OCI-LY7 (cell line): ENCODE data around the gene BRD1. TPM values are rescaled to one million over a fixed set of nuclear protein-coding genes. Genes with fewer than 3 reads are reported as not detected.

ENCODE experiments used
- BruUV-seq: library from RNA; stranded (reverse); fragments of 400-500 nt; replicated peaks from 2 replicates; lab custom pipeline; 2021; lab: Mats Ljungman, UMichigan
- CTCF ChIA-PET: fragments of 300-600 bp; sonication (Branson Sonifier 250); formaldehyde crosslinking; loops from one replicate; lab custom pipeline; 2022; ENCODE audit warnings: antibody characterized with exemption; ENCODE audit not compliant: unreplicated experiment; lab: Charles Lee
- POLR2A ChIA-PET: fragments of 300-600 bp; sonication (Branson Sonifier 250); formaldehyde crosslinking; loops from one replicate; lab custom pipeline; 2022; ENCODE audit warnings: antibody characterized with exemption; lab: Charles Lee
- DNase-seq: peaks from one replicate; pipeline ENCODE4 v3.0.0-alpha.2; 2015; ENCODE audit warnings: low spot score
- H2AFZ ChIP-seq: fragments of 200-600 bp; sonication (generic), shearing (Covaris generic); 2 replicates; pipeline ENCODE4 v1.6.1; 2014; ENCODE audit warnings: mild to moderate bottlenecking, antibody characterized with exemption, low read length, moderate library complexity
- H3K27ac ChIP-seq: fragments of 200-600 bp; sonication (generic); 2 replicates; pipeline ENCODE4 v1.5.1; 2014; ENCODE audit warnings: mixed run types, low read depth, mild to moderate bottlenecking, moderate library complexity, low read length, inconsistent platforms; ENCODE audit not compliant: poor library complexity, severe bottlenecking
- H3K36me3 ChIP-seq: fragments of 200-600 bp; sonication (generic); 2 replicates; pipeline ENCODE4 v1.6.1; 2014; ENCODE audit warnings: mild to moderate bottlenecking, antibody characterized with exemption, low read length, moderate library complexity, mixed read lengths; ENCODE audit not compliant: insufficient read depth
- H3K4me1 ChIP-seq: fragments of 200-600 bp; sonication (generic); 2 replicates; pipeline ENCODE4 v1.5.1; 2014; ENCODE audit warnings: mild to moderate bottlenecking, low read length; ENCODE audit not compliant: insufficient read depth, poor library complexity, severe bottlenecking
- H3K4me2 ChIP-seq: fragments of 200-600 bp; sonication (generic); 2 replicates; pipeline ENCODE4 v1.6.1; 2014; ENCODE audit warnings: mild to moderate bottlenecking, low read length
- H3K4me3 ChIP-seq: fragments of 200-600 bp; sonication (generic); 2 replicates; pipeline ENCODE4 v1.5.1; 2014; ENCODE audit warnings: mild to moderate bottlenecking, low read depth, low read length; ENCODE audit not compliant: poor library complexity, severe bottlenecking
- H3K79me2 ChIP-seq: fragments of 200-600 bp; sonication (generic); 2 replicates; pipeline ENCODE4 v1.6.1; 2016; ENCODE audit warnings: low read depth, mild to moderate bottlenecking, low read length, moderate library complexity, mixed read lengths; ENCODE audit not compliant: insufficient read depth
- H3K9me2 ChIP-seq: fragments of 200-600 bp; sonication (generic); 2 replicates; pipeline ENCODE4 v1.6.1; 2016; ENCODE audit warnings: mild to moderate bottlenecking, low read length, mixed read lengths; ENCODE audit not compliant: insufficient read depth
- H3K9me3 ChIP-seq: fragments of 200-600 bp; sonication (generic); 2 replicates; pipeline ENCODE4 v1.6.1; 2014; ENCODE audit warnings: mild to moderate bottlenecking, mixed run types, low read length, mixed read lengths
- H4K20me1 ChIP-seq: fragments of 200-600 bp; sonication (generic); 2 replicates; pipeline ENCODE4 v1.6.1; 2014; ENCODE audit warnings: mild to moderate bottlenecking, antibody characterized with exemption, low read length, moderate library complexity, mixed read lengths; ENCODE audit not compliant: insufficient read depth
- EZH2phosphoT487 ChIP-seq: fragments of 200-600 bp; sonication (generic); IDR thresholded peaks from 2 replicates; pipeline ENCODE4 v1.6.1; 2018; ENCODE audit warnings: low read depth, borderline replicate concordance, mild to moderate bottlenecking, mixed run types, antibody characterized with exemption, low read length, moderate library complexity, mixed read lengths
- intact Hi-C: fragments of 100-400 bp; cut with micrococcal nuclease; formaldehyde crosslinking; loops from one replicate; pipeline ENCODE4 v1.10.0; 2022; ENCODE audit not compliant: unreplicated experiment
- total RNA-seq, 2 experiments: library from RNA; depleted of rRNA in 1 of 2; stranded (reverse); fragments of >200 nt in 1 of 2; shearing (Covaris generic) in 1 of 2; gene quantifications; 2 replicates each; pipeline ENCODE4 v1.2.3, GENCODE V29; 2014 to 2022
- TF ChIP-seq, protein P1 (sequence below): fragments of 200-600 bp; sonication (generic); conservative IDR thresholded peaks from 2 replicates; pipeline ENCODE4 v1.5.1; 2014; ENCODE audit warnings: mild to moderate bottlenecking, antibody characterized with exemption, low read length, moderate library complexity, mixed read lengths

The BRD1 gene
- total RNA-seq, 2 experiments from 2014 or later, result 38.1 to 46.6 TPM

DNA sequence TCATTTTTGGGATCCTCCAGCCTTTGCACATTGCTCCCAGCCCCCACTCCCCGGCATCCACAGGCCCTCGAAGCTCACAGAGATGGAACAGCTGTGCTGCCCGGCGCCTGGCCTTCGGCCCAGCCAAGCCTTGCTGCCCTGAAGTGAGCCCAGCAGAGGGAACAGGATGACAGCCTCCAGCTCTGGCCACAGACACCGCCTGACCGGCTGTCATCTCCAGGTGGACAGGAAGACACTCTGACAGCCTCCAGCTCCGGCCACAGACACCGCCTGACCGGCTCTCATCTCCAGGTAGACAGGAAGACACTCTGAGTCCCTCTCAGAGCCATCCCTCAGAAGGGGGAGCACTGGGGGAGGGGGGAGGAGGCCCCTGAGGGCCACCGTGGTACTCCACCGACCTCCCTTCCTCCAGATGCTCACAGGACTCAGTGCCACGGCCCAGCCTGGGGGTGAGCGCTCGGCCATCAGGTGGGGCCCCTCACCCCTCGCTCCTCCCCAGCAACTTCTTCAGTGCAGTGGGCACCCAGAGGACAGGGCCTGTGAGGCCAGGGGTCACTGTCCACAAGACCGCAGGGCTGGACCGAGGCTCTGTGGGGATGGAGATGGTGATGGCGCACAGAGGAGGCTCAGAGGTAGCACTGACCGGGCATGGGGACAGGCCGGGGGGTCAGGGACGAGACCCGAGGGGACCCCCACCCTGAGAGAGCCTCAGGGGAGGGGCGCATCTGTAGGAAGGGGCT lies 58.6 kb downstream of the BRD1 start:
- CTCF ChIA-PET, result no interaction called here
- Histone ChIP-seq H3K36me3 (peaks cover 17% of the 10 kb centered on the region), H3K9me3 (peaks cover 11% of the 10 kb centered on the region; the same call in 1 of the 2 replicates), H2AFZ (no peak overlapping the region), H3K79me2 (no peaks in the 10 kb centered on the region), H3K27ac (no peak overlapping the region), H3K9me2 (no peaks in the 10 kb centered on the region), H4K20me1 (no peaks in the 10 kb centered on the region), H3K4me3 (no peak overlapping the region), H3K4me2 (no peak overlapping the region), H3K4me1 (no peaks in the 10 kb centered on the region)
- TF ChIP-seq, protein P1, sequence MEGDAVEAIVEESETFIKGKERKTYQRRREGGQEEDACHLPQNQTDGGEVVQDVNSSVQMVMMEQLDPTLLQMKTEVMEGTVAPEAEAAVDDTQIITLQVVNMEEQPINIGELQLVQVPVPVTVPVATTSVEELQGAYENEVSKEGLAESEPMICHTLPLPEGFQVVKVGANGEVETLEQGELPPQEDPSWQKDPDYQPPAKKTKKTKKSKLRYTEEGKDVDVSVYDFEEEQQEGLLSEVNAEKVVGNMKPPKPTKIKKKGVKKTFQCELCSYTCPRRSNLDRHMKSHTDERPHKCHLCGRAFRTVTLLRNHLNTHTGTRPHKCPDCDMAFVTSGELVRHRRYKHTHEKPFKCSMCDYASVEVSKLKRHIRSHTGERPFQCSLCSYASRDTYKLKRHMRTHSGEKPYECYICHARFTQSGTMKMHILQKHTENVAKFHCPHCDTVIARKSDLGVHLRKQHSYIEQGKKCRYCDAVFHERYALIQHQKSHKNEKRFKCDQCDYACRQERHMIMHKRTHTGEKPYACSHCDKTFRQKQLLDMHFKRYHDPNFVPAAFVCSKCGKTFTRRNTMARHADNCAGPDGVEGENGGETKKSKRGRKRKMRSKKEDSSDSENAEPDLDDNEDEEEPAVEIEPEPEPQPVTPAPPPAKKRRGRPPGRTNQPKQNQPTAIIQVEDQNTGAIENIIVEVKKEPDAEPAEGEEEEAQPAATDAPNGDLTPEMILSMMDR, result no peak
- no peak for TF ChIP-seq EZH2phosphoT487
- no peak for DNase-seq
- BruUV-seq, result no TSS peak
- POLR2A ChIA-PET, result no interaction called here
- intact Hi-C loops, result no loop called here

DNA sequence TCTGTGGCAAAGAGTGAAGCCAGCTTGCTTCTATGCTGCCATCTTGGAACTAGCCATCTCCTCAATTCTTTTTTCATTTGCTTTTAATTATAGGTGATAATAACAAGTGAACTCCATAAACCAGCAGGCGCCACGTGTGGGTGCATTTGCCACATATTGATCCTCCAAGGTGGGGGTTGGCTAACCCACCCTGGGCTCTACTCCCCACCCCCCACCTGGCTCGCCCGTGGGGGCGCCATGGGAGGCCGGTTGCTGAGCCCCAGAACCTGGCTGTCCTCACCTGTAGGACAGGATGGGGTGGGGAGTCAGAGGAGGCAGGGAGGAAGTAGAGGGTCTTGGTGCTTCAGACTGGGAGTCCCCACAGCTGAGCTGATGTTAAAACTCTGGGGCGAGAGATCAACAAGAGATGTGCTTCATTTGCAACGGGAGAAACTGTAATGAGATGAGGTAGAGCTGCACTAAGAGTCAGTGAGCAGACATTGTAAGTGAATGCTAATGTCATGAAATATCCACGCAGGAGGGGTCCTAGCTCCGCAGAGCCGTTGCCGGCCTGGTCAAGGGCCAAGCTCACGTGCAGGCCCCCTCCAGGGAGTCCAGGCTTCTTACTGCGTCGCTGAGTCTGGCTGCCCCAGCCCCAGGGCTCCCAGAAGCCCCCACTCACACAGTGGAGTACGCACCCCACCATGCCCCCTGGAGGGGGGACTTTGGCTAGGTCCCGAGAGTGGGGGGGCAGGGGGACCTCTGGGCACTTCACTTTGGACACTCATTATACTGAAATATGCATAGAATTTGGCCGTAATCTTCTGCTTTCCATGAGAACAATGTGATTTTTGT lies 59.4 kb downstream of the BRD1 start:
- no peaks in the 10 kb centered on the region for H3K4me1 ChIP-seq
- no TSS peak for BruUV-seq
- H3K4me3 ChIP-seq, result no peak overlapping the region
- no peak overlapping the region for H2AFZ ChIP-seq
- no peaks in the 10 kb centered on the region for H3K9me2 ChIP-seq
- no peak overlapping the region for H3K4me2 ChIP-seq
- H3K27ac ChIP-seq, result no peak overlapping the region
- H3K79me2 ChIP-seq, result no peaks in the 10 kb centered on the region
- DNase-seq, result no peak
- POLR2A ChIA-PET, result interaction anchor here (1.5 kb wide), 1 partner anchor 157 kb away, joined by 3 read pairs; no protein-coding TSS in a partner anchor
- intact Hi-C loops, result no loop called here
- TF ChIP-seq EZH2phosphoT487, result no peak
- TF ChIP-seq, protein P1, result no peak
- CTCF ChIA-PET, result no interaction called here
- peaks cover 11% of the 10 kb centered on the region; the same call in 1 of the 2 replicates for H3K9me3 ChIP-seq
- peaks cover 9% of the 10 kb centered on the region; the same call in 1 of the 2 replicates for H3K36me3 ChIP-seq
- no peaks in the 10 kb centered on the region for H4K20me1 ChIP-seq
